Keratinocyte (primary cell): Measurements from ENCODE around the gene ANKS6.

ENCODE experiments used
- EZH2 ChIP-seq: IDR thresholded peaks from one replicate; pipeline ENCODE4 v1.6.1; 2012; ENCODE audit warnings: inconsistent platforms, mild to moderate bottlenecking, low read length, moderate library complexity
- TF ChIP-seq, protein P1 (sequence below), 3 experiments: IDR thresholded peaks in 1 of 3; conservative IDR thresholded peaks in 1 of 3; optimal IDR thresholded peaks in 1 of 3; 2 replicates in 2 of 3; 3 replicates in 1 of 3; pipeline versions ENCODE3 to v1.5.1; 2011; ENCODE audit warnings: low read length in 3 of 3, mild to moderate bottlenecking in 3 of 3, moderate library complexity in 2 of 3, control low read depth in 1 of 3, inconsistent platforms in 1 of 3; ENCODE audit not compliant: insufficient read depth in 2 of 3; ENCODE audit errors: extremely low read depth in 1 of 3

DNA sequence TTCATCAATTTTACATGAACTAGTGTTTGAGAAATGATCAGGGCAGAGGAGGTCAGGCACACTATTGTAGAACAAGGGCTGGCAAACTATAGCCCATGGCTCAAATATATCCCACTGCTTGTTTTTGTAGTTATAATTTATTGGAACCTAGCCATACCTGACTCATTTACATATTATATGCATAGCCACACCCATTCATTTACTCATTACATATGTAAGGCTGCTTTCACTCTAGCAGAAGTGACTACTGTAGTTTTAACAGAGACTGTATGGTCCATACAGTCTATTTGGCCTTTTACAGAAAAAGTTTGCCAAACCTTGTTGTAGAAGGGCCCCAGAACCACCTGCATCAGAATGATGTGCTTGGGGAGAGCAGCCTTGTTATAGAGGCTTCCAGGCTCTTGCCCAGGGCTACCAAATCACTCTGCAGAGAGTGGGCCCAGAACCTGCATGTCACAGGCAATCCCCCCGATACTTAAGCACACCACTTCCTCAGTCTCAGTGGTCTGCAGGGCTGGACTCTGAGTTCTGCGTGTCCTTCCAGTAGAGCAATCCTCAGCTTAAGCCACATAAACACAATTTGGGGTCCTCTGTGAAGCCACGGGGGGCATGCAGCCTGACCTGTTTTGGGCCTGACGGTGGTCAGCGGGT is 6.7 kb downstream of the ANKS6 start:
- TF ChIP-seq, protein P1, sequence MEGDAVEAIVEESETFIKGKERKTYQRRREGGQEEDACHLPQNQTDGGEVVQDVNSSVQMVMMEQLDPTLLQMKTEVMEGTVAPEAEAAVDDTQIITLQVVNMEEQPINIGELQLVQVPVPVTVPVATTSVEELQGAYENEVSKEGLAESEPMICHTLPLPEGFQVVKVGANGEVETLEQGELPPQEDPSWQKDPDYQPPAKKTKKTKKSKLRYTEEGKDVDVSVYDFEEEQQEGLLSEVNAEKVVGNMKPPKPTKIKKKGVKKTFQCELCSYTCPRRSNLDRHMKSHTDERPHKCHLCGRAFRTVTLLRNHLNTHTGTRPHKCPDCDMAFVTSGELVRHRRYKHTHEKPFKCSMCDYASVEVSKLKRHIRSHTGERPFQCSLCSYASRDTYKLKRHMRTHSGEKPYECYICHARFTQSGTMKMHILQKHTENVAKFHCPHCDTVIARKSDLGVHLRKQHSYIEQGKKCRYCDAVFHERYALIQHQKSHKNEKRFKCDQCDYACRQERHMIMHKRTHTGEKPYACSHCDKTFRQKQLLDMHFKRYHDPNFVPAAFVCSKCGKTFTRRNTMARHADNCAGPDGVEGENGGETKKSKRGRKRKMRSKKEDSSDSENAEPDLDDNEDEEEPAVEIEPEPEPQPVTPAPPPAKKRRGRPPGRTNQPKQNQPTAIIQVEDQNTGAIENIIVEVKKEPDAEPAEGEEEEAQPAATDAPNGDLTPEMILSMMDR (optimal IDR thresholded peaks at IDR 0.05 in 1 of 3, IDR thresholded peaks at IDR 0.05 in 1 of 3, conservative IDR thresholded peaks at IDR 0.05 in 1 of 3; ENCODE audit: extremely low read depth in 1 of 3, insufficient read depth in 2 of 3, low read length in 3 of 3): no peak
- no peak for TF ChIP-seq EZH2
